KMS-11 (cell line): ENCODE data around the gene KRT3.

ENCODE experiments used
- H2AFZ ChIP-seq: fragments of 200-600 bp; sonication (generic); 2 replicates; pipeline ENCODE4 v1.6.1; 2016; ENCODE audit warnings: antibody characterized with exemption, mixed run types, low read depth
- H3K27ac ChIP-seq: fragments of 200-600 bp; sonication (generic); 2 replicates; pipeline ENCODE4 v1.6.1; 2016; ENCODE audit warnings: mild to moderate bottlenecking, mixed run types
- H3K27me3 ChIP-seq: fragments of 200-600 bp; sonication (generic); 2 replicates; pipeline ENCODE4 v1.6.1; 2017; ENCODE audit warnings: mild to moderate bottlenecking, low read depth, mixed run types, moderate library complexity; ENCODE audit not compliant: insufficient read depth
- H3K36me3 ChIP-seq: fragments of 200-600 bp; sonication (generic); 2 replicates; pipeline ENCODE4 v1.6.1; 2017; ENCODE audit warnings: mild to moderate bottlenecking, mixed run types; ENCODE audit not compliant: insufficient read depth
- H3K4me1 ChIP-seq: fragments of 200-600 bp; sonication (generic); 2 replicates; pipeline ENCODE4 v1.6.1; 2016; ENCODE audit warnings: mild to moderate bottlenecking, low read depth, mixed run types; ENCODE audit not compliant: poor library complexity, severe bottlenecking
- H3K4me2 ChIP-seq: fragments of 200-600 bp; sonication (generic); 2 replicates; pipeline ENCODE4 v1.7.0; 2016; ENCODE audit warnings: mild to moderate bottlenecking, mixed run types
- H3K4me3 ChIP-seq: fragments of 200-600 bp; sonication (generic); IDR thresholded peaks from 2 replicates; pipeline ENCODE4 v1.6.1; 2017; ENCODE audit warnings: low read depth, low read length, mixed read lengths; ENCODE audit not compliant: insufficient read depth
- H3K79me2 ChIP-seq: fragments of 200-600 bp; sonication (generic); 2 replicates; pipeline ENCODE4 v1.6.1; 2016; ENCODE audit warnings: low read depth, mixed run types; ENCODE audit not compliant: insufficient read depth
- H3K9ac ChIP-seq: fragments of 200-600 bp; sonication (generic); 2 replicates; pipeline ENCODE4 v1.6.1; 2016; ENCODE audit warnings: mild to moderate bottlenecking, mixed run types
- H4K20me1 ChIP-seq: fragments of 200-600 bp; sonication (generic); 2 replicates; pipeline ENCODE4 v1.6.1; 2016; ENCODE audit warnings: mild to moderate bottlenecking, mixed run types; ENCODE audit not compliant: insufficient read depth
- TF ChIP-seq, protein P1 (sequence below): fragments of 200-600 bp; sonication (generic); conservative IDR thresholded peaks from 2 replicates; pipeline ENCODE4 v1.6.1; 2017; ENCODE audit warnings: low read depth, mild to moderate bottlenecking, antibody characterized with exemption, low read length, moderate library complexity, mixed read lengths

Gene KRT3

GRCh38 chr12:52828156-52828555 lies 32.2 kb upstream of the KRT3 start:
- Histone ChIP-seq H3K27me3 (peaks cover 59% of the 10 kb centered on the region), H3K4me2 (no peak overlapping the region)
- TF ChIP-seq, protein P1, sequence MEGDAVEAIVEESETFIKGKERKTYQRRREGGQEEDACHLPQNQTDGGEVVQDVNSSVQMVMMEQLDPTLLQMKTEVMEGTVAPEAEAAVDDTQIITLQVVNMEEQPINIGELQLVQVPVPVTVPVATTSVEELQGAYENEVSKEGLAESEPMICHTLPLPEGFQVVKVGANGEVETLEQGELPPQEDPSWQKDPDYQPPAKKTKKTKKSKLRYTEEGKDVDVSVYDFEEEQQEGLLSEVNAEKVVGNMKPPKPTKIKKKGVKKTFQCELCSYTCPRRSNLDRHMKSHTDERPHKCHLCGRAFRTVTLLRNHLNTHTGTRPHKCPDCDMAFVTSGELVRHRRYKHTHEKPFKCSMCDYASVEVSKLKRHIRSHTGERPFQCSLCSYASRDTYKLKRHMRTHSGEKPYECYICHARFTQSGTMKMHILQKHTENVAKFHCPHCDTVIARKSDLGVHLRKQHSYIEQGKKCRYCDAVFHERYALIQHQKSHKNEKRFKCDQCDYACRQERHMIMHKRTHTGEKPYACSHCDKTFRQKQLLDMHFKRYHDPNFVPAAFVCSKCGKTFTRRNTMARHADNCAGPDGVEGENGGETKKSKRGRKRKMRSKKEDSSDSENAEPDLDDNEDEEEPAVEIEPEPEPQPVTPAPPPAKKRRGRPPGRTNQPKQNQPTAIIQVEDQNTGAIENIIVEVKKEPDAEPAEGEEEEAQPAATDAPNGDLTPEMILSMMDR, result no peak

DNA sequence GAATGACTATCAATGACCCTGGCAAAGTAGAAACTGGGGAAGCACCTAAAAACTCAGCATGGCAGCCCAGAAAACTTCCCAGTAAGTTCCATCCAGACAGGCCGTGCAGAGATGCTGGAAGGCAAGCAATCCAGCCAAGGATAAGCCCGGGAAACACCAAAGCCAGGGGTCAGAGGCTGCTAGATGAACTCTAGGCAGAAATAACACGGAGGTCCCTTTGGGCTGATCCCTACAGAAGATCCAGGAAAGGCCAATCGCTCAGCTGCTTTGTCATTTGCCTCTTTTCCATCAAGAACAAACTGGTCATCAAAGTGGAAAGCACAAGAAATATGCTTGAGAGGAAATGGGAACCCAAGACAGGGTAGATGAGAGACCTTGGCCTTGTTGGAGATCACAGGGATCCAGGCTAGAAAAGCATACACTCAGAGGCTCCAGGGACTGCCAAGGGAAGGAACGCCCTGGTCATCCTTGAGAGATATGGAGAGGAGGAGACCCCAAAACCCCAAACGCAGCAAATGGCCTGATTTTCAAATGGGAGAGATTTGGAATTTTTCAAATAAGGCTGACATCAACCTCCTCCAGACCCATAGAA lies 31.7 kb upstream of the KRT3 start:
- H3K4me1 ChIP-seq, result no peaks in the 10 kb centered on the region
- no peak overlapping the region for H2AFZ ChIP-seq
- H3K79me2 ChIP-seq, result no peaks in the 10 kb centered on the region
- no peak overlapping the region for H3K9ac ChIP-seq
- no peak overlapping the region for H3K4me3 ChIP-seq
- TF ChIP-seq, protein P1, result no peak
- no peaks in the 10 kb centered on the region for H3K36me3 ChIP-seq
- H3K27me3 ChIP-seq, result peaks cover 54% of the 10 kb centered on the region
- no peak overlapping the region for H3K27ac ChIP-seq
- H4K20me1 ChIP-seq, result no peaks in the 10 kb centered on the region
- H3K4me2 ChIP-seq, result no peak overlapping the region

More at GRCh38 chr12:52828156-52828555, 32.2 kb upstream of the KRT3 start:
- H3K4me3 ChIP-seq, result no peak overlapping the region
- H3K27ac ChIP-seq, result no peak overlapping the region
- H3K36me3 ChIP-seq, result no peaks in the 10 kb centered on the region
- no peak overlapping the region for H3K9ac ChIP-seq
- no peaks in the 10 kb centered on the region for H4K20me1 ChIP-seq
- no peaks in the 10 kb centered on the region for H3K4me1 ChIP-seq
- H3K79me2 ChIP-seq, result no peaks in the 10 kb centered on the region
- H2AFZ ChIP-seq, result no peak overlapping the region

DNA sequence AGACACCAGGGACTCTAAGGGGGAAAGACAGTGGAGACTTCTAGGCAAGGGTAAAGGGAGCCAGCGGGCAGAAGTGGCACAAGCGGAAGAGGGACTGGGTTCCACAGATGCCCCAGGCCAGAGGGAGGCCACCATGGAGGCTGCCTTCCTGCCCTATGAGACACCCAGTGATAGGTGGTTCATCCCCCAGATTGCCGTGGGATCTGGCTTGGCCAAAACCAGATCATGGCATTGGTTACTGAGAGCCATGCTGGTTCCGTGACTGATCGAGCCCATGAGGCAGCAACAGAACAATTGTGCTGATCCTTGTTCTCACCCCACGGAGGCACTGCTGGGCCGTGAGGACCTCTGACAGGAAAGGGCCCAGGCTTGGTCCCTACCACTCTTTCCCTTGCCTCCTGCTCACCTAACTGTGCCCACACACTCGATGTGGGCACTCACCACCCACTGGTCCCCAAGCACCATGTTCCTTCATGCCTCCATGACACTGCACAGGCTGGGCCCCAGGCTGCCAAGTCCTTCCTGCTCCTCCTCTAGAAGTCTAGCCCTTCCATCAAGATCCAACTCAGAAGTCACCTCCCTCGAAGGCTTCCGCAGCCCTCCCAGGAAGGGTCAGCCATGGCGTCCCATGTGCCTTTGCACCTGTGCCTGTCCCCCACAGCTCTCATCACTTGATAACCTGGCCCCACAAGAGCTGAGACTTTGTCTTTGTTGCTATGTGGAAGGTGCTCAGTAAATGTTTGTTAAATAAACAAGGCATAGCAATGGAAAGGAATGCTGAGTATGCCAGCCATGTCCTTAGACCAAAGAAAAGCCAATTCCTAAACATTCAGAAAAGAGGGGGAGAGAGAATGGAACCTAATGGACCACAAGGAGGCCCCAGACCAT lies 30.9 kb upstream of the KRT3 start:
- Histone ChIP-seq H4K20me1 (no peaks in the 10 kb centered on the region), H3K4me3 (no peak overlapping the region), H2AFZ (no peak overlapping the region), H3K27ac (no peak overlapping the region), H3K4me2 (no peak overlapping the region), H3K79me2 (no peaks in the 10 kb centered on the region), H3K4me1 (no peaks in the 10 kb centered on the region), H3K9ac (no peak overlapping the region), H3K27me3 (peaks cover 56% of the 10 kb centered on the region), H3K36me3 (no peaks in the 10 kb centered on the region)
- TF ChIP-seq, protein P1, result no peak

- no peak overlapping the region for H3K9ac ChIP-seq
- H3K4me2 ChIP-seq, result no peak overlapping the region
- H3K27ac ChIP-seq, result no peak overlapping the region
- peaks cover 51% of the 10 kb centered on the region for H3K27me3 ChIP-seq
- H2AFZ ChIP-seq, result no peak overlapping the region
- H3K4me3 ChIP-seq, result no peak overlapping the region
- TF ChIP-seq, protein P1, result no peak
- no peaks in the 10 kb centered on the region for H3K36me3 ChIP-seq
- no peaks in the 10 kb centered on the region for H3K4me1 ChIP-seq
- H3K79me2 ChIP-seq, result no peaks in the 10 kb centered on the region
- no peaks in the 10 kb centered on the region for H4K20me1 ChIP-seq
These were observed 30.0 kb upstream of the KRT3 start for GRCh38 chr12:52825961-52826360.
